Breast epithelium (tissue), 3 donors: Measurements from ENCODE around the gene ZMYND11.

ENCODE experiments used
- CTCF ChIP-seq, 3 donors: fragments of 450-650 bp; IDR thresholded peaks; one replicate each; pipeline ENCODE4 v1.5.1; 2016 to 2017; ENCODE audit warnings: antibody characterized with exemption in 3 of 3, mild to moderate bottlenecking in 3 of 3, moderate library complexity in 3 of 3
- POLR2A ChIP-seq: fragments of 450-650 bp; IDR thresholded peaks from one replicate; pipeline ENCODE4 v1.6.1; 2016; ENCODE audit warnings: antibody characterized with exemption, mild to moderate bottlenecking, moderate library complexity

DNA sequence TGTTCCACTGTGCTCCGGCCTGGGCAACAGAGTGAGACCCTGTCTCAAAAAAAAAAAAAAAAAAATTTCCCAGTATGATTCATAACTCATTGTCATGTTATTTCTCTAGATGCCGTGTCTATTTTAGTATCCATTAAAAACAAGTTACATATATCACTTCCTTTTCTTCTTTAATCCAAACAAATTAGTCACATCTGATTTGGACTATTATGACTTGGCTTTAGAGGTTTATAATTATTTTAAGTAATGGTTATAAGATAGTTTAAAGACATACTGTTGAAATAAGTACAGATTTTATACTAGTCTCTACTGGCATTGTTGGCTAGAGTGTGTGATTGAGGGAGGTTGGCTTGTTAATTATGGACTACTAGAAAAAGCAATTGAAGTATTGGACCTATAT is 53.3 kb downstream of the ZMYND11 start:
- TF ChIP-seq CTCF (IDR thresholded peaks at IDR 0.05) (no peak), POLR2A (no peak)
